Kidney glomerular epithelial cell (primary cell): ENCODE results near the gene ZNF469.
"Not testable (repeated sequence)": the region's sequence is repeated elsewhere in the genome, so short reads cannot be mapped to it uniquely, and the experiment has no call there.

Experiments used
- DNase-seq: peaks from one replicate; lab custom pipeline; 2025; lab: John Stamatoyannopoulos, UW

Gene ZNF469

GRCh38 chr16:88360401-88360800 is 22.4 kb upstream of the ZNF469 start:
- DNase-seq: not testable (repeated sequence)

- no peak for DNase-seq
Observed at GRCh38 chr16:88360999-88361398, 21.8 kb upstream of the ZNF469 start.

GRCh38 chr16:88361775-88362174 is 21.0 kb upstream of the ZNF469 start:
- DNase-seq: no peak

GRCh38 chr16:88363239-88363891 is 19.4 kb upstream of the ZNF469 start:
- no peak for DNase-seq

- no peak for DNase-seq
Observed at GRCh38 chr16:88365244-88365865, 17.4 kb upstream of the ZNF469 start.

DNA sequence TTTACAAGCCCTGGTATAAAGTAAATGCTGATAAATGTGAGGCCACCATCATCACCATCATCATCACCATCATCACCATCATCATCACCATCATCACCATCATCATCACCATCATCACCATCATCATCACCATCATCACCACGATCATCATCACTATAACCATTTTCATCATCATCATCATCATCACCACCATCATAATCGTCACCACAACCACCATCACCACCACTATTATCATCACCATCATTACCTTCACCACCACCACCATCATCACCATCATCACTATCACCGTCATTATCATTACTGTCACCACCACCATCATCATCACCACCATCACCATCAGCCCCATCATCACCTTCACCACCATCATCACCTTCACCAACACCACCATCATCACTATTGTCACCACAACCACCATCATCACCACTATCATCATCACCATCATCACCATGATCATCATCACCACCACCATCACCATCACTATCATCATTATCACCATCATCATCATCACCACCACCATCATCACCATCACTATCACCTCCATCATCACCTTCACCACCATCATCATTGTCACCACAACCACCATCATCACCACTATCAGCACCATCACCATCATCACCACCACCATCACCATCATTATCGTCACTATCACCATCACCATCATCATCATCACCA is 16.6 kb upstream of the ZNF469 start:
- DNase-seq: no peak

- DNase-seq: no peak
Observed at GRCh38 chr16:88366704-88367047, 16.1 kb upstream of the ZNF469 start.

DNA sequence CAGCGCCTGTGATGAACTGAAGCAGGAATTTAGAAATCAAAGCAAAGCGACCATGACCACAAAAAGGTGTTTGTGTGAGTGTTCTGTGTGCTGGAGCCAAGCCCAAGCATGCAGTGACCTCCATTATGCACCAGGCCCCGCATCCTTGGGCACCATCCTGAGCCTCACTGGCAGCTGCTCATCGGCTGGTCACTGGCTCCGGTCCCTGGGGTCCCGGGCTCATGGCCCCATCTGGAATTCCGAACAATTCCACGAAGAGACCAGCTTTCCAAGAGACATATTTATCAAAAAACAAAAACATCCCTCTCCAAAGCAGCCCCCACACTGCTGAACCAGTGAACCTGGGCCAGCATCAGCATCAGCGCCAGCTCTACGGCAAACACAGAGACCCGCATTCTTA is 15.2 kb upstream of the ZNF469 start:
- DNase-seq: no peak

DNA sequence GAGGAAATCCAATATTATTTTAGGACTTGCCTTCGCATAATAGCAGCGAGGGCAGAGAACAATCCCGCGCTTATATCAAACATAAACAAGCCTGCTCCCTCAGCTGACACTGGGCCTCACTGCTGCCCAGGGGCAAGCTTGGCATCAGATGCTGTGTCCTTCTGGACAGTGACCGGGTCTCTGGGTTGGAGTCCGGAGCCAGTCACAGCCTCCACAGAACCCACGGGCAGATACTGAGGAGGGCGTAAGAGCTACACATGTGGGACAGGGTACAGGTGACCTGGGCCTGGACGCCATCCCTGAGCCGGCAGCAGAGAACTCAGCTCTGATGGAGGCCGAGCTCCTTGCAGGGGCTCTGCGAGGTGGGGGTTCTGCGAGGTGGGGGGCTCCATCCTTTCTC is 14.7 kb upstream of the ZNF469 start:
- DNase-seq: no peak

GRCh38 chr16:88368994-88369393 is 13.8 kb upstream of the ZNF469 start:
- no peak for DNase-seq

GRCh38 chr16:88369447-88370008 is 13.2 kb upstream of the ZNF469 start:
- no peak for DNase-seq

- no peak for DNase-seq
Observed at GRCh38 chr16:88370365-88370764, 12.4 kb upstream of the ZNF469 start.

- no peak for DNase-seq
Observed at GRCh38 chr16:88372522-88372921, 10.2 kb upstream of the ZNF469 start.

DNA sequence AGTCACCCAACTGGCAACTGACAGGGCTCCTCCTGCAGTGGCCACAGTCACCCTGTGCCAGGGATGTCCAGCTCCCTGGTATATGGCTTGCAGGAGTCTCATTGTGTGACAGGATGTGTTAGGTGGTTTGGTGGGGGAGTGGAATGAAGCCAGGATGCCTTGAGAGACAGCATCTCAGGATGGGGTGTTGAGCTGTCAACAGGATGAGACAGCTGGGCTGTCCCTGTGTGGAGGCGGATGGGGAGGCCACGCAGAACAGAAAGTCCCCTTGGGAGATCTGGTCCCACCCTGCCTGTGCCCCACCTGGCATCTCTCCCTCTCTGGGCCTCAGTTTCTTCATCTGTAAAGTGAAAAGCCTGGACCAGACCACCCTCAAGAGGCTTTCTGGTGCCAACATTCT is 9.5 kb upstream of the ZNF469 start:
- no peak for DNase-seq

GRCh38 chr16:88373927-88374492 is 8.7 kb upstream of the ZNF469 start:
- no peak for DNase-seq

- DNase-seq: no peak
Observed at GRCh38 chr16:88374736-88375135, 8.0 kb upstream of the ZNF469 start.

GRCh38 chr16:88375236-88375975 is 7.4 kb upstream of the ZNF469 start:
- no peak for DNase-seq

- no peak for DNase-seq
Observed at GRCh38 chr16:88375996-88376834, 6.5 kb upstream of the ZNF469 start.

DNA sequence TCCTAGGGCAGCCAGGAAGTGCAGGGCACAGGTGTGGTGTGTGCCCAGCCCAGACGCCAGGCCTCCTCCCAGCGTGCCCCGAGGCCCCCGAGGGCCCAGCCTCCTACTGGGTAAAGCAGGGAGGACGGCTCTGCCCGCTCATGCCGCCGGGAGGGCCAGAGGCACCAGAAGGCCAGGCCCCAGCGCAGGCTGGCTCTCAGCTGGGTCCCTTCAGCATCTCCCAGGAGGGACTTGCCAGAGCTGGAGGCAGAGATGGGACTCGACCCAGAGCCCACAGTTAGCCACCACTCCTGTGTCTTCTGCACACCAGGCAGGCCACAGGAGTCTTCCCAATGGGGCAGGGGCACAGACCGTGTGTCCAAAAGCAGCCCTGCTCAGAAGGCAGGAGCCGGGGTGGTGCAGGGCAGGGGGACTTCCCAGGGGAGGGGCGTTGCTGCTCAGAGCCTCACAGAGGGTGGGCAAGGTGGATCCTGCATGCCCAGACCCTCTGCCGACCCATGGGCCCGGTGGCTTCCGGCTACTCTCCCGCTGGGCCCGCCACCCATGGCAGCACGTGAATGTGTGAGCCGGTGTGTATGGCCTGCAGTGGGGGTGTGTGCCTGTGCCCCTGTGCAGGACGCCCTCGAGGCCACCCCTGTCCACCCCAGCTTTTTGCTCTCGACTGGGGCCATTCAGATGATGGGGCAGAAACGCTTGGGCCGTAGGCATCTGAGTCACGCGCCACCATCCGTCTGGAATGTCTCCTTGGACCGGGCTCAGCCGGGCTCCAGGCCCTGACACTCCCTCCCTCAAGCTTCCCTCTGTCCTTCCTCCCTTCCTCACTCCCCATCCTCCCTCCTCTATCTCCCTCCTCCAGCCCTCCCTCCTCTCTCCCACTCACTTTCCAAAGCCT is 5.7 kb upstream of the ZNF469 start:
- DNase-seq: peak; percentile 7

DNA sequence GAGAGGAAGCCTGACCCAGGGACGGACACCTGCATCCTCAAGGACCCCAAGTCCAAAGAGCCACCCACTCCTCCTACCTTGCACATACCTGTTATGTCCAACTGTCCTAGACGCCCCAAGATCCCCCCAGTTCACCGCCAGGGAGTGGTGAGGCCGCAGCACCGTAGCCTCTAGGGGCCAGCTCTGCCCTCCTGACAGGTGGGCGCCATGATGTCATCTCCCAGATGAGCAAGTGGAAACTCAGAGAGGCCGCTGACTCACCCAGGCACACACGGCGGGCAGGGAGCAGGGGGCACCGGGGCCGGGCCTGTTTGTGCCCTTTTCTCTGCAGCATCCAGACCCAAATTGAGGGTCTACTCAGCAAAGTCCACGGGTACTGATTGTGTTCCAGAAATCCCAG is 4.8 kb upstream of the ZNF469 start:
- DNase-seq: no peak
